PFSK-1 (cell line): ENCODE data around the gene ZBTB5.

ENCODE experiments used
- FOXP2 ChIP-seq: optimal IDR thresholded peaks from 2 replicates; pipeline ENCODE3; 2011; ENCODE audit warnings: borderline replicate concordance, control low read depth, inconsistent platforms; ENCODE audit not compliant: insufficient read depth; ENCODE audit errors: extremely low read length, extremely low read depth
- POLR2AphosphoS5 ChIP-seq: IDR thresholded peaks from 2 replicates; pipeline ENCODE4 v1.6.1; 2012; ENCODE audit warnings: low read depth, mild to moderate bottlenecking, control low read depth, low read length, moderate library complexity
- REST ChIP-seq, 2 experiments: IDR thresholded peaks; 2 replicates each; pipeline versions ENCODE4 v1.6.1 to v1.8.0; 2011 to 2012; ENCODE audit warnings: low read depth in 2 of 2, low read length in 2 of 2, control low read depth in 1 of 2, inconsistent platforms in 1 of 2, mild to moderate bottlenecking in 1 of 2, moderate library complexity in 1 of 2; ENCODE audit not compliant: insufficient read depth in 1 of 2
- SIN3A ChIP-seq: IDR thresholded peaks from 2 replicates; pipeline ENCODE4 v1.6.1; 2012; ENCODE audit warnings: mild to moderate bottlenecking, low read length, moderate library complexity, borderline replicate concordance; ENCODE audit not compliant: insufficient read depth
- TAF1 ChIP-seq: IDR thresholded peaks from 2 replicates; pipeline ENCODE4 v1.6.1; 2012; ENCODE audit warnings: low read length, control low read depth, borderline replicate concordance; ENCODE audit not compliant: insufficient read depth

The ZBTB5 gene

GRCh38 chr9:37432020-37432419 lies 33.2 kb downstream of the ZBTB5 start:
- no peak for TF ChIP-seq REST (IDR thresholded peaks at IDR 0.05; ENCODE audit: insufficient read depth in 1 of 2, low read depth in 2 of 2, low read length in 2 of 2)
- TF ChIP-seq TAF1, result no peak
- no peak for TF ChIP-seq POLR2AphosphoS5
- no peak for TF ChIP-seq FOXP2
- TF ChIP-seq SIN3A, result no peak

- TF ChIP-seq SIN3A, result no peak
- no peak for TF ChIP-seq FOXP2
- TF ChIP-seq POLR2AphosphoS5, result no peak
- no peak for TF ChIP-seq REST (IDR thresholded peaks at IDR 0.05; ENCODE audit: insufficient read depth in 1 of 2, low read depth in 2 of 2, low read length in 2 of 2)
- no peak for TF ChIP-seq TAF1
These were observed 34.2 kb downstream of the ZBTB5 start for GRCh38 chr9:37430841-37431597.

- TF ChIP-seq POLR2AphosphoS5, result no peak
- TF ChIP-seq REST (IDR thresholded peaks at IDR 0.05; ENCODE audit: insufficient read depth in 1 of 2, low read depth in 2 of 2, low read length in 2 of 2), result no peak
- no peak for TF ChIP-seq SIN3A
- no peak for TF ChIP-seq FOXP2
- TF ChIP-seq TAF1, result no peak
These were observed 35.6 kb downstream of the ZBTB5 start for GRCh38 chr9:37429441-37430285.

- TF ChIP-seq TAF1, result no peak
- TF ChIP-seq POLR2AphosphoS5, result no peak
- no peak for TF ChIP-seq FOXP2
- no peak for TF ChIP-seq REST (IDR thresholded peaks at IDR 0.05; ENCODE audit: insufficient read depth in 1 of 2, low read depth in 2 of 2, low read length in 2 of 2)
- no peak for TF ChIP-seq SIN3A
These were observed 36.9 kb downstream of the ZBTB5 start for GRCh38 chr9:37428345-37428744.
